Ovary (tissue), 9 donors: ENCODE results near the gene MIGA1. TPM values are rescaled to one million over a fixed set of nuclear protein-coding genes. Genes with fewer than 3 reads are reported as not detected.

Source experiments
- DNase-seq, 5 donors: peaks; one replicate each; pipeline ENCODE4 v3.0.0-alpha.2; 2019 to 2020
- H3K27ac ChIP-seq, 2 donors: fragments of 200-600 bp; one replicate each; pipeline versions ENCODE4 v1.5.1 to v1.8.0; 2019 to 2022
- H3K27me3 ChIP-seq: fragments of 200-600 bp; one replicate; pipeline ENCODE4 v1.8.0; 2022
- H3K36me3 ChIP-seq: fragments of 200-600 bp; sonication (generic); one replicate; pipeline ENCODE4 v1.5.1; 2019
- H3K4me1 ChIP-seq: one replicate; pipeline ENCODE4 v1.8.1; 2013; ENCODE audit warnings: mild to moderate bottlenecking, moderate library complexity; ENCODE audit not compliant: insufficient read depth
- H3K4me3 ChIP-seq: fragments of 200-600 bp; sonication (generic); one replicate; pipeline ENCODE4 v1.5.1; 2017
- H3K9me3 ChIP-seq, 2 donors: fragments of 200-600 bp in 1 of 2; sonication (generic) in 1 of 2; one replicate each; pipeline versions ENCODE4 v1.5.1 to v1.8.1; 2013 to 2019; ENCODE audit warnings: mild to moderate bottlenecking in 1 of 2, moderate library complexity in 1 of 2
- CTCF ChIP-seq, 3 donors: fragments of 450-650 bp in 2 of 3; fragments of 200-600 bp in 1 of 3; IDR thresholded peaks; one replicate each; pipeline versions ENCODE4 v1.5.1 to v1.8.0; 2016 to 2022; ENCODE audit warnings: antibody characterized with exemption in 3 of 3, mild to moderate bottlenecking in 1 of 3
- EP300 ChIP-seq: sonication (generic); formaldehyde crosslinking; IDR thresholded peaks from one replicate; pipeline ENCODE4 v1.6.1; 2017; ENCODE audit warnings: antibody characterized with exemption
- POLR2A ChIP-seq: fragments of 450-650 bp; IDR thresholded peaks from one replicate; pipeline ENCODE4 v1.6.1; 2017; ENCODE audit warnings: antibody characterized with exemption, mild to moderate bottlenecking, moderate library complexity
- WGBS, 3 donors: extraction: QIAGEN DNeasy Blood & Tissue Kit in 1 of 3; methylation state at CpG; one replicate each; pipeline versions ENCODE4 v1.1.5 to v1.1.7; 2013 to 2017; 5-methylcytosine and 5-hydroxymethylcytosine counted together
- intact Hi-C, 4 donors: fragments of 100-400 bp; cut with DNase I; formaldehyde crosslinking; loops; one replicate each; pipeline versions ENCODE4 v1.11.0 to v1.15.1; 2022 to 2023
- polyA plus RNA-seq, 2 donors: library from polyadenylated mRNA; stranded (reverse); fragments of 200-250 nt in 1 of 2; fragments of 350-450 nt in 1 of 2; fragmentation: Illumina TruSeq in 1 of 2; extraction: RNeasy Lipid Tissue Mini Kit (QIAGEN cat#74804) in 1 of 2; gene quantifications; one replicate each; pipeline ENCODE4 v1.2.3, GENCODE V29; 2013 to 2014
- total RNA-seq, 7 donors: library from RNA; depleted of rRNA in 2 of 7; stranded (reverse); fragments of >200 nt in 2 of 7; fragmentation: NEBNext Ultra II Directional in 3 of 7; extraction: Animal tissue kit (Norgen Biotek cat#: 25700) in 3 of 7; gene quantifications; one replicate each; pipeline versions ENCODE4 v1.1.0 to v1.2.4, GENCODE V29; 2016 to 2023
- donor health status: DM: no; HTN: no; CAD: no; lungs with moderate emphysema.
- donor health status: DM: no; HTN: no; CAD: no.
- donor health status: Bipolar disorder and iron deficiency.
- donor health status: DM: yes; HTN: yes; CAD: no.
- donor health status: DM: no; HTN: no; CAD: no.
- donor health status: DM: yes; HTN: yes; CAD: no.

The MIGA1 gene
- total and polyA plus RNA-seq, 9 donors: 6.5 to 24.0 (median 18.2) TPM

- Histone ChIP-seq H3K27ac (no peak overlapping the region), H3K36me3 (no peaks in the 10 kb centered on the region), H3K27me3 (no peaks in the 10 kb centered on the region), H3K4me3 (no peak overlapping the region), H3K4me1 (no peaks in the 10 kb centered on the region), H3K9me3 (no peaks in the 10 kb centered on the region)
- intact Hi-C loops: no loop called here
- DNase-seq: no peak
- WGBS, 3 donors: 88 to 100% (median 98%) methylated on average over 1 of the region's 1 CpG
- TF ChIP-seq CTCF (IDR thresholded peaks at IDR 0.05) (no peak), EP300 (no peak), POLR2A (no peak)
Observed at GRCh38 chr1:77891200-77891599, 111.8 kb downstream of the MIGA1 start.

GRCh38 chr1:77899647-77900320, 120.3 kb downstream of the MIGA1 start:
- no peaks in the 10 kb centered on the region for H3K27me3 ChIP-seq
- intact Hi-C loops: no loop called here
- 67 to 69% (median 68%) methylated on average over 4 of the region's 4 CpGs for WGBS, 3 donors
- H3K9me3 ChIP-seq: no peaks in the 10 kb centered on the region
- TF ChIP-seq POLR2A (no peak), CTCF (IDR thresholded peaks at IDR 0.05) (no peak), EP300 (no peak)
- no peak overlapping the region for H3K4me3 ChIP-seq
- DNase-seq: no peak
- H3K27ac ChIP-seq: no peak overlapping the region
- H3K4me1 ChIP-seq: no peaks in the 10 kb centered on the region
- H3K36me3 ChIP-seq: no peaks in the 10 kb centered on the region

DNA sequence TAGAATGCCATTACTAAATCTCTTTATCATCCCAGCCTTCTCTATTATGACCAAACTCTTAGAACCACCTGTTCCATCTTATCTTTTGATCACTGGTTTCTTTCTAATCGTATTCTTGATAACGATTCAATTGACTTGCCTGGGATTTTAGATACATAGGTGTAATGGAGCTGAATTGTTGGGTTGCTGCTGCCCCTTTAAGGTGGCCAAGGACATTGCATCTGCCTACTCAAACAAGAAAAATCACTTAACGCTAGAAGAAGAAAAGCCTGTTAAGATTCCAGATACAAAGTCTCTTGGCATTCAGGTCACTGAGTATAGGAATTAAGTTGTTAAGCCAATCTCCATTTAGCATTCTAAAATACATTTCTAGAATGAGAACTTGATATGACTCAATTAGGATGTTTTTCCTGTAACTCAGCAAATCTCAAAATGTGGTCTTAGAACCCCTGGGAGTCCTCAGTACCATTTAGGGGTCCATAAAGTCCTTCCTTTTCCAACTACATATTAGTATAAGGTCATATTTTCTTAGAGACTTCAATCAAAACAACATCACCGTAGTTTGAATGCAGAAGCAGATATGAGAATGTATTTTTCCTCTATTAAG, 121.3 kb downstream of the MIGA1 start:
- H3K36me3 ChIP-seq: no peaks in the 10 kb centered on the region
- DNase-seq: peak in 2 of 5 donors; percentile 25 to 43
- intact Hi-C loops: no loop called here
- no peak overlapping the region for H3K27ac ChIP-seq
- WGBS, 3 donors: 9 to 16% (median 15%) methylated on average over 4 of the region's 4 CpGs
- H3K9me3 ChIP-seq: no peaks in the 10 kb centered on the region
- peak; percentile 32 to 59 (median 57) for TF ChIP-seq CTCF (IDR thresholded peaks at IDR 0.05)
- no peak for TF ChIP-seq POLR2A
- TF ChIP-seq EP300: no peak
- H3K27me3 ChIP-seq: no peaks in the 10 kb centered on the region
- H3K4me3 ChIP-seq: no peak overlapping the region
- no peaks in the 10 kb centered on the region for H3K4me1 ChIP-seq

GRCh38 chr1:77905603-77906002, 126.2 kb downstream of the MIGA1 start:
- no peak for DNase-seq
- 81 to 95% (median 91%) methylated on average over 1 of the region's 1 CpG for WGBS, 3 donors
- no peaks in the 10 kb centered on the region for H3K36me3 ChIP-seq
- H3K27ac ChIP-seq: no peak overlapping the region
- TF ChIP-seq CTCF (IDR thresholded peaks at IDR 0.05) (no peak), EP300 (no peak), POLR2A (no peak)
- intact Hi-C loops: no loop called here
- no peak overlapping the region for H3K4me3 ChIP-seq
- H3K9me3 ChIP-seq: no peaks in the 10 kb centered on the region
- no peaks in the 10 kb centered on the region for H3K4me1 ChIP-seq
- no peaks in the 10 kb centered on the region for H3K27me3 ChIP-seq
